Measurements from ENCODE around the gene KCNMA1. TPM values are rescaled to one million over a fixed set of nuclear protein-coding genes. Genes with fewer than 3 reads are reported as not detected.
"Not testable (repeated sequence)": the region's sequence is repeated elsewhere in the genome, so short reads cannot be mapped to it uniquely, and the experiment has no call there.

The KCNMA1 gene
- total RNA-seq = 1 to 10 TPM; 3.2 to 6.1 (median 3.9) TPM
- polyA plus RNA-seq = 1.5 TPM
- long read RNA-seq, donor 1, partial matches to known transcripts = 0 of 1 reads
- long read RNA-seq, donor 1, other reads (novel, unspliced or antisense) = 0 of 1 reads
- long read RNA-seq, donor 2, partial matches to known transcripts = 0 of 1 reads
- long read RNA-seq, donor 2, other reads (novel, unspliced or antisense) = 0 of 1 reads
- long read RNA-seq, donor 3, partial matches to known transcripts = 0 of 1 reads
- long read RNA-seq, donor 3, other reads (novel, unspliced or antisense) = 1 of 1 reads
- long read RNA-seq, donor 4, partial matches to known transcripts = 0 of 1 reads
- long read RNA-seq, donor 4, other reads (novel, unspliced or antisense) = 1 of 1 reads

DNA sequence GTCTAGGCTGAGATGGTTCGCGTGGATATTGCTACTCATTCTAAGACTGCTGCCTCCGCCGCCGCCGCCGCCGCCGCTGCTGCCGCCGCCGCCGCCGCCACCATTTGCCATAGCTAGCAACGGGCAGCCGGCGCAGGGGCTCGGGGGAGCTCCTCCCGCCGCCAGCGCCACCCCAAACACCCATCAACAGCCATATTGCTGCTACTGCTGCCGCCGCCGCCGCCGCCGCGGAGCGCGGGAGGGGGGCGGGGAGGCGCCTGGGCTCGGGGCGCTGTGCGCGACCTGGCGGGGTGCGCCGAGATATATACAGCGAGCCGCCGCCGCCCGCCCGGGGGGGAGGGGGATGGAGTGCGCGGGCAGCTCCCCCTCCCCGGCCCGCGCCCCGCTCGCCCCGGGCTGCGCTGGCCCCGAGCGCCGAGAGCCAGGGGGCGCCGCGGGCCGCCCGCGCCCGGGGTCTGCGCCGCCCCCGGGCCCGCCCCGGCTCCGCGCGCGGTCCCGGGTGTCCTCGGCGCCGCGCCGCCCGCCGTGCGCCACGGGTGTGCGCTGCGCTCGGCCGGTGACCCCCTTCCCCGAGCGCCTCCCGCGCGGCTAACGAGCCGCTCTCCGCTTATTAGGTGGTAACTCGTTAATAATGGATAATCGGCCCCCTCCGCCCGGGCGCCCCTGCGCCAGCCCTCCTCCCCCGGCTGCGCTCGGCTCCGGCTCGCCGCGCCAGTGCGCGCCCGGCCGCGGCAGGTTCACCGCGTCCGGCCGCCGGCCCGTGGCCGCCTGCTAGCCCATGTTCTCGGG lies at the start of gene KCNMA1:
Gene KCNMA1, minus strand, starts transcription at position 277 of the 789 bp plus-strand sequence.
- intact Hi-C loops (cut with DNase I) = loop anchor here in 1 of 4 donors (5.0 kb wide), 1 partner anchor 245 kb away; no protein-coding TSS in a partner anchor
- peak within 1 kb of the TSS; percentile 76 for H3K4me3 ChIP-seq (ENCODE audit: low read length)

DNA sequence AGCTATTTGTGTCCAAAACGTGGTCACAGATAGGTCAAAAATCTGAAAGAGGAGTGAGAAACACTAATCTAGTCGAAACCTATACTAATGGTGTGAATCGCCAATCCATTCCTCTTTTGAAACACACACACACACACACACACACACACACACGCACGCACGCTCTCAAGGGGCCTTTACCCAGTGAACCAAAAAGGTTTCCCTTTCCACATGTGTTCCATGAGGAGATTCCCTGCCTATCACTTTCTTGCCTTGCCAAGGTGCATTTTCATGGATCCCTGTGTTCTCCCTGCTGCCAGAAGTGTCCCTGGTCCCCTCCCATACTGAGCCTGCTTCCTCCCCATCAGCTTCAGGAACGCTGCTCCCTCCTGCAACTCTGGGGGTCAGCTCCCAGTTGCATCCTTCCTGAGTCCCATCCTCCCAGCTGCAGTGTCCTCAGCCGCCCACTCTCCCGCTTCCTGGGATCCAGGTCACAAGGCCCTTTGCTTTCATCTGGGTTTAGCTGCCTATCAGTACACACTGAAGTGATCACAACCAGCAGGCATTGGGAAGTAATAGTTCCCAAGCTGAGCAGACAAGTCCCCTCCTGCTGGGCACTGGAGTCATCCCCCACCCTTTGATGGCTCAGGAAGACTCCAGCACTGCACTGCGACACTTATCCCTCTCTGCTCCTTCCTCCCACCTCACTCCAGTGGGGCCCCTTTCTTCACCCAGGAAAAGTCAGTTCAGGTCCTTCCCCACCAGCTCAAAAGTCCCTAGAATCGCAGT lies 49.2 kb upstream of the KCNMA1 start:
- intact Hi-C loops (cut with DNase I) = no loop called here
- Histone ChIP-seq H3K9me3 (ENCODE audit: control insufficient read depth, low read length) (no peaks in the 10 kb centered on the region), H3K27me3 (ENCODE audit: control insufficient read depth, insufficient read depth) (peaks cover 4% of the 10 kb centered on the region), H3K4me1 (ENCODE audit: control insufficient read depth, insufficient read depth, low read length) (no peaks in the 10 kb centered on the region), H3K27ac (ENCODE audit: low read length) (no peak overlapping the region), H3K4me3 (ENCODE audit: low read length) (no peak overlapping the region)
- ATAC-seq = no peak
- 74% methylated on average over 11 of the region's 11 CpGs for WGBS
- no peak for DNase-seq

More for the DNA sequence above, at the start of gene KCNMA1:
- under 1% methylated on average over 121 of the region's 121 CpGs for WGBS
- Histone ChIP-seq H3K27me3 (ENCODE audit: control insufficient read depth, insufficient read depth) (no peaks in the 10 kb centered on the region), H3K27ac (ENCODE audit: low read length) (no peak within 1 kb of the TSS), H3K4me1 (ENCODE audit: control insufficient read depth, insufficient read depth, low read length) (peaks cover 2% of the 10 kb centered on the region), H3K9me3 (ENCODE audit: control insufficient read depth, low read length) (no peaks in the 10 kb centered on the region)
- DNase-seq = peak in 2 of 3 donors; percentile 53 to 67
- ATAC-seq = no peak

DNA sequence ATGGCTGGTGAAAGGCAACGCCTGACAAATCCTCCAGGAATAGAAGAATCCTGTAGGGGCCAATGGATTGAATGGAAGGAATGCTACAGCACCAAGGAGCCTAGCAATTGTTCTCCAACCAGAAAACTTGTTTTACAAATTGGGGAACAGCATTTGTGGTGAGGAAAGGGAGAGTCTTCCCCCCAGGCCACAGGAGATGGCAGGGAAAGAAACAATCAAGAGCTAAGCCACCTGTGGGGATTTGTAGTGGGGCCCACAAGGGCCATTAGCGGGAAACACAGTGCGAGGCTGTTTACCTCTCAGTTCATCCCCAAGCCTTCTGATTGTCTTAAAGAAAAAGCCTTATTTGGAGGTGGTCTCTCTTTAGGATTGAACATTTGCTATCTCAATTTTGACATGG lies 48.5 kb upstream of the KCNMA1 start:
- DNase-seq = no peak
- 83% methylated on average over 3 of the region's 3 CpGs for WGBS
- intact Hi-C loops (cut with DNase I) = no loop called here
- Histone ChIP-seq H3K9me3 (ENCODE audit: control insufficient read depth, low read length) (no peaks in the 10 kb centered on the region), H3K27ac (ENCODE audit: low read length) (no peak overlapping the region), H3K27me3 (ENCODE audit: control insufficient read depth, insufficient read depth) (peaks cover 4% of the 10 kb centered on the region), H3K4me3 (ENCODE audit: low read length) (no peak overlapping the region), H3K4me1 (ENCODE audit: control insufficient read depth, insufficient read depth, low read length) (no peaks in the 10 kb centered on the region)
- no peak for ATAC-seq

DNA sequence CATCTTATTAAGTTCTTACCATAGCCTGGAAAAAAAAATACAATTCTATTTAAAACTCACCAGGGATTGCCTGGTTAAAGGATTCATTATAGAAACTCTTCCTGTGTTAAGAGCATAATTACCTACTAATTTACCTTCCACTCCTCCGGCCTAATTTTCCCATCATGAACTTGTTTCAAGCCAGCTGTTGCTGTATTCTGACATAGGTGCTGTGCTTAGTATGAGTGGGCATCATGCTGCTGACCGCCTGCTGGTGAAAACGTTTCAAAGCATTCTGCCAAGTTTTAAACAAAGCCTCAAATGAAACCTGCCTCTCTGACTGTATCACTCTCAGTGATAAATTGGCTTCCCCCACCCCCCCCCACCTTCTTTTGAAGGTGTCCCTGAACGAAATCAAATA lies 47.8 kb upstream of the KCNMA1 start:
- DNase-seq (no peak), ATAC-seq (no peak)
- 58% methylated on average over 4 of the region's 4 CpGs for WGBS
- H3K4me3 ChIP-seq (ENCODE audit: low read length) = no peak overlapping the region
- no peaks in the 10 kb centered on the region for H3K4me1 ChIP-seq (ENCODE audit: control insufficient read depth, insufficient read depth, low read length)
- intact Hi-C loops (cut with DNase I) = no loop called here
- peaks cover 4% of the 10 kb centered on the region for H3K27me3 ChIP-seq (ENCODE audit: control insufficient read depth, insufficient read depth)
- no peak overlapping the region for H3K27ac ChIP-seq (ENCODE audit: low read length)
- no peaks in the 10 kb centered on the region for H3K9me3 ChIP-seq (ENCODE audit: control insufficient read depth, low read length)

DNA sequence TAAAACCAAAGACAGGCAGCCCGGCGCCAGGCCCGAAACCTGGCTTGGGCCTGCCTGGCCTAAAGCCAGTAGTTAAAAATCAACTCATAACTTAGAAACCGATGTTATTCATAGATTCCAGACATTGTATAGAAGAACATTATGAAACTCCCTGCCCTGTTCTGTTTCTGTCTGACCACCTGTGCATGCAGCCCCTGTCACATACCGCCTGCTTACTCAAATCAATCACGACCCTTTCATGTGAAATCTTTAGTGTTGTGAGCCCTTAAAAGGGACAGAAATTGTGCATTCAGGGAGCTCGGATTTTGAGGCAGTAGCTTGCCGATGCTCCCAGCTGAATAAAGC lies 45.5 kb upstream of the KCNMA1 start:
- ATAC-seq; H3K27ac ChIP-seq (ENCODE audit: low read length); DNase-seq; H3K9me3 ChIP-seq (ENCODE audit: control insufficient read depth, low read length); H3K4me3 ChIP-seq (ENCODE audit: low read length); H3K4me1 ChIP-seq (ENCODE audit: control insufficient read depth, insufficient read depth, low read length); intact Hi-C loops (cut with DNase I); H3K27me3 ChIP-seq (ENCODE audit: control insufficient read depth, insufficient read depth): not testable (repeated sequence)
- WGBS = 86% methylated on average over 8 of the region's 8 CpGs

DNA sequence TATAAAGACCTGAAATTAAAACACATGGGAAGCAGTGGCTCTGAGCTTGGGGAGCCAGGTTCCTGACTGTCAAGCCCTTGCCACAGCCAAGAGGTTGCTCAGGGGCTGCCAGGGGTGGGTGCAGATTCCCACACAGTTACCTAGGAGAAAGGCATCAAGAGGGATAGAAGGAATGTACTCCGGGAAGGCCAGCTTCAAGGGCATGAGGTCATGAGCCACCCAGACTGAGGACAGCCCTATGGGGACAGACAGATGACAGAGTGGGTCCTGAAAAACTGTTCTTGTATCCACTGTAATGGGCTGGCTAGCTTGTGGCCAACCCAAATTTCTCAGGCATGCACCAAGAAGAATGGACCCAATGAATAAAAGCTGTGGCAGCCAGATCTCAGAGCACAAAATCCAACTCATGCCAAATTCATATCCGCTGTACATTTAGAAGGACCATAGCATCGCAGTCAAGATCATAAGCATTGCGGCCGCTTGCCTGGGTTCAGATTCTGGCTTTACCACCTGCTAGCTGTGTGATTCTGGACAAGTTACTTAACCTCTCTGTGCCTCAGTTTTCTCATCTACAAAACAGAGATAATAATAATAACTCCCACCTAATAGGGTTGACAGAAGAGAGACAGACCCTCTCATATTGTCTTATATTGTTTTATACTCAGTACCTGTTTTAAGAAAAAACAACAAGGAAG lies 44.9 kb upstream of the KCNMA1 start:
- intact Hi-C loops (cut with DNase I) = no loop called here
- Histone ChIP-seq H3K27ac (ENCODE audit: low read length) (no peak overlapping the region), H3K27me3 (ENCODE audit: control insufficient read depth, insufficient read depth) (no peaks in the 10 kb centered on the region), H3K4me3 (ENCODE audit: low read length) (no peak overlapping the region), H3K4me1 (ENCODE audit: control insufficient read depth, insufficient read depth, low read length) (no peaks in the 10 kb centered on the region), H3K9me3 (ENCODE audit: control insufficient read depth, low read length) (no peaks in the 10 kb centered on the region)
- WGBS = 90% methylated on average over 5 of the region's 5 CpGs
- no peak for DNase-seq
- no peak for ATAC-seq

DNA sequence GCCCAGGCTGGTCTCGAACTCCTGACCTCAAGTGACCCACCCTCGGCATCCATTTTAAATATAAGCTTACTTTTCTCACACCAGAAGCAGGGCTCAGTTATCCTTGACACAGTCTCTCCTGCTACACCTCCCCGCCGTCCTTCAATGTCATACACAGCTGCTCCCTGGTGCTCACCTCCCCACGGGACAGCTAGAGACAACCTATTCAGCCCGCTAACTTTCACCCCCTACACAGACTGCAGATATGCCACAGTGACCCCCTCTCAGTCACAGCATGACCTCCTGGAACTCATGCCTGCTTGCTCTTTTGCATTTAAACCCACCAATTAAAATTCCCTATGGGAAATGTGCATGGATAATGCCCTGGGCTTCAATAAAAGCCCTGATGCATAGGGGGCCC lies 44.2 kb upstream of the KCNMA1 start:
- no peak for ATAC-seq
- WGBS = 79% methylated on average over 6 of the region's 6 CpGs

DNA sequence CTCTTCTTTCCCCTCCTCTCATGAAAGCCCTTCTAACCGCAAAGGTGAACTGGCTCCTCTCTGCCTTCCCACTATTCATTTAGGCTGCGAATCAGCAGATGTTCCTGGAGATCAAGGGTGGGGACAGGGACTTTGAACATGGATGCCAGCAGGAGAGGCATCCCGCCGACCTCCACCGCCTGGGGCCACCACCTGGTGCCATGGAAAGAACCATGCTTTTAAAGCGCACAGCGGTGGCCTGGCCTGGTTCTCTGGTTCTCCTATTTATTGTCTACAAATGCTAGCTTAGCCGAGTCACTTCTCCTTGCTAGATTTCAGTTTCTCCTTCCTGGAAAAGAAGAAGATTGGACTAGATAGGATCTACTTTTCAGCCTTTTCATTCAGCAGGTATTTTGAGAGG lies 43.2 kb upstream of the KCNMA1 start:
- Histone ChIP-seq H3K27ac (ENCODE audit: low read length) (no peak overlapping the region), H3K4me1 (ENCODE audit: control insufficient read depth, insufficient read depth, low read length) (no peaks in the 10 kb centered on the region), H3K9me3 (ENCODE audit: control insufficient read depth, low read length) (no peaks in the 10 kb centered on the region), H3K27me3 (ENCODE audit: control insufficient read depth, insufficient read depth) (no peaks in the 10 kb centered on the region), H3K4me3 (ENCODE audit: low read length) (no peak overlapping the region)
- intact Hi-C loops (cut with DNase I) = no loop called here
- no peak for DNase-seq
- no peak for ATAC-seq
- 90% methylated on average over 8 of the region's 8 CpGs for WGBS

More for the DNA sequence above, 44.2 kb upstream of the KCNMA1 start:
- DNase-seq = no peak
- Histone ChIP-seq H3K27me3 (ENCODE audit: control insufficient read depth, insufficient read depth) (no peaks in the 10 kb centered on the region), H3K9me3 (ENCODE audit: control insufficient read depth, low read length) (no peaks in the 10 kb centered on the region), H3K4me3 (ENCODE audit: low read length) (no peak overlapping the region), H3K4me1 (ENCODE audit: control insufficient read depth, insufficient read depth, low read length) (no peaks in the 10 kb centered on the region), H3K27ac (ENCODE audit: low read length) (no peak overlapping the region)
- intact Hi-C loops (cut with DNase I) = no loop called here

DNA sequence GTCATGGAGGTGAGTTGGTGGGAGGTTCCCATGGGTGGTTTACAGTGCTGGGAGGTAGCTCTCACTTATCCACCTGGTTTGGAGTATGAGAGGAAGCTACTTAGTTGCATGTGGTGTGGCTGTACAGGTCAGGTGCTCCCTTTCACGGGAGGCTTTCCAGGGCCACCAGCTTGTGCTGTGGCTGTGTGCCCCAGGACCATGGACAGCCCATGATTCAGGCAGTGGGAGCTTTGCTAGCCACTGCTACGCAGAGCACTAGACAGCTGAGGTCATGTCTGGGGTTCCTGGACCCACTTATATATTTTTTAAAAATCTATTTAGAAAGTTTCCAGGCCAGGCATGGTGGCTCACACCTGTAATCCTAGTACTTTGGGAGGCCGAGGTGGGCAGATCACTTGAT lies 42.5 kb upstream of the KCNMA1 start:
- no peaks in the 10 kb centered on the region for H3K27me3 ChIP-seq (ENCODE audit: control insufficient read depth, insufficient read depth)
- intact Hi-C loops (cut with DNase I) = no loop called here
- no peak overlapping the region for H3K4me3 ChIP-seq (ENCODE audit: low read length)
- H3K27ac ChIP-seq (ENCODE audit: low read length) = no peak overlapping the region
- no peaks in the 10 kb centered on the region for H3K4me1 ChIP-seq (ENCODE audit: control insufficient read depth, insufficient read depth, low read length)
- DNase-seq = no peak
- WGBS = 92% methylated on average over 3 of the region's 3 CpGs
- no peaks in the 10 kb centered on the region for H3K9me3 ChIP-seq (ENCODE audit: control insufficient read depth, low read length)
- no peak for ATAC-seq

DNA sequence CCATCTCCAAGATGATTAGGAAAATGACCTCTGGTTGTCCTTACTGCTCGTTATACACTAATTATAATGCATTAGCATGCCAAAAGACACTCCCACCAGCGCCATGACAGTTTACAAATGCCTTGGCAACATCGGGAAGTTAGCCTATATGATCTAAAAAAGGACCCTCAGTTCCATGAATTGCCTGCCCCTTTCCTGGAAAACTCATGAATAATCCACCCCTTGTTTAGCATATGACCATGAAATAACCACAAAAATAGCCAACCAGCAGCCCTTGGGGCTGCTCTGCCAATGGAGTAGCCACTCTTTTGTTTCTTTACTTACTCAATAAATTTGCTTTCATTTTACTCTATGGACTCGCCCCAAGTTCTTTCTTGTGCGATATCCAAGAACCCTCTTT lies 41.6 kb upstream of the KCNMA1 start:
- Histone ChIP-seq H3K27me3 (ENCODE audit: control insufficient read depth, insufficient read depth) (no peaks in the 10 kb centered on the region), H3K9me3 (ENCODE audit: control insufficient read depth, low read length) (no peaks in the 10 kb centered on the region), H3K27ac (ENCODE audit: low read length) (no peak overlapping the region), H3K4me1 (ENCODE audit: control insufficient read depth, insufficient read depth, low read length) (no peaks in the 10 kb centered on the region), H3K4me3 (ENCODE audit: low read length) (no peak overlapping the region)
- intact Hi-C loops (cut with DNase I) = no loop called here
- DNase-seq (no peak), ATAC-seq (no peak)
- WGBS = 72% methylated on average over 5 of the region's 5 CpGs

Measured in right cardiac atrium (tissue), 5 donors.